Liver (tissue), 9 donors: Measurements from ENCODE around the gene NSF. TPM values are rescaled to one million over a fixed set of nuclear protein-coding genes. Genes with fewer than 3 reads are reported as not detected.

Experiments
- DNase-seq: peaks from one replicate; pipeline ENCODE4 v3.0.0-alpha.2; 2017; ENCODE audit warnings: low spot score
- H3K27ac ChIP-seq, 2 donors: one replicate each; pipeline ENCODE4 v1.7.0; 2013; ENCODE audit warnings: inconsistent platforms in 2 of 2, low read length in 2 of 2, control low read depth in 1 of 2, low read depth in 1 of 2, mild to moderate bottlenecking in 1 of 2
- H3K27me3 ChIP-seq, 4 donors: one replicate each; pipeline versions ENCODE4 v1.6.1 to v1.7.0; 2013; ENCODE audit warnings: low read length in 3 of 4, inconsistent platforms in 1 of 4, mild to moderate bottlenecking in 1 of 4, moderate library complexity in 1 of 4; ENCODE audit not compliant: control insufficient read depth in 4 of 4, insufficient read depth in 4 of 4
- H3K36me3 ChIP-seq, 4 donors: one replicate each; pipeline versions ENCODE4 v1.6.1 to v1.7.0; 2013; ENCODE audit warnings: low read length in 3 of 4, mild to moderate bottlenecking in 3 of 4, low read depth in 1 of 4, moderate library complexity in 1 of 4; ENCODE audit not compliant: control insufficient read depth in 4 of 4, insufficient read depth in 3 of 4
- H3K4me1 ChIP-seq, 4 donors: one replicate each; pipeline versions ENCODE4 v1.6.1 to v1.7.0; 2013; ENCODE audit warnings: low read length in 3 of 4, mild to moderate bottlenecking in 3 of 4, moderate library complexity in 1 of 4; ENCODE audit not compliant: control insufficient read depth in 4 of 4, insufficient read depth in 4 of 4
- H3K4me3 ChIP-seq, 3 donors: one replicate each; pipeline versions ENCODE4 v1.6.1 to v1.7.0; 2013; ENCODE audit warnings: low read length in 3 of 3, control low read depth in 1 of 3, low read depth in 1 of 3, mild to moderate bottlenecking in 1 of 3
- H3K9ac ChIP-seq, 2 donors: one replicate each; pipeline ENCODE4 v1.7.0; 2013; ENCODE audit warnings: low read length in 2 of 2, mild to moderate bottlenecking in 2 of 2, moderate library complexity in 2 of 2, control low read depth in 1 of 2, low read depth in 1 of 2
- H3K9me3 ChIP-seq, 4 donors: one replicate each; pipeline versions ENCODE4 v1.6.1 to v1.7.0; 2013; ENCODE audit warnings: low read length in 3 of 4; ENCODE audit not compliant: control insufficient read depth in 4 of 4
- EGR1 ChIP-seq, 2 donors: IDR thresholded peaks; 2 replicates each; pipeline ENCODE4 v1.6.1; 2016 to 2018; ENCODE audit warnings: antibody characterized with exemption in 2 of 2, low read depth in 2 of 2
- FOXA1 ChIP-seq: IDR thresholded peaks from 2 replicates; pipeline ENCODE4 v1.6.1; 2016; ENCODE audit warnings: antibody characterized with exemption
- FOXA2 ChIP-seq: IDR thresholded peaks from 2 replicates; pipeline ENCODE4 v1.6.1; 2016; ENCODE audit warnings: antibody characterized with exemption
- GABPA ChIP-seq, 2 donors: IDR thresholded peaks in 1 of 2; conservative IDR thresholded peaks in 1 of 2; 2 replicates each; pipeline ENCODE4 v1.6.1; 2016; ENCODE audit warnings: antibody characterized with exemption in 2 of 2, mild to moderate bottlenecking in 1 of 2, moderate library complexity in 1 of 2
- HNF4G ChIP-seq: IDR thresholded peaks from 2 replicates; pipeline ENCODE4 v1.6.1; 2016; ENCODE audit warnings: antibody characterized with exemption
- JUND ChIP-seq, 2 donors: IDR thresholded peaks; 2 replicates each; pipeline ENCODE4 v1.6.1; 2016; ENCODE audit warnings: antibody characterized with exemption in 2 of 2
- NR2F2 ChIP-seq: IDR thresholded peaks from 2 replicates; pipeline ENCODE4 v1.6.1; 2016; ENCODE audit warnings: antibody characterized with exemption
- RXRA ChIP-seq, 2 donors: IDR thresholded peaks; 2 replicates each; pipeline ENCODE4 v1.6.1; 2017 to 2018; ENCODE audit warnings: antibody characterized with exemption in 2 of 2, mild to moderate bottlenecking in 1 of 2
- SP1 ChIP-seq: IDR thresholded peaks from 2 replicates; pipeline ENCODE4 v1.6.1; 2018; ENCODE audit warnings: antibody characterized with exemption, mild to moderate bottlenecking
- TAF1 ChIP-seq: conservative IDR thresholded peaks from 2 replicates; pipeline ENCODE4 v1.6.1; 2016; ENCODE audit warnings: antibody characterized with exemption, mild to moderate bottlenecking
- YY1 ChIP-seq: IDR thresholded peaks from 2 replicates; pipeline ENCODE4 v1.6.1; 2016; ENCODE audit warnings: antibody characterized with exemption, mild to moderate bottlenecking
- ZBTB33 ChIP-seq: IDR thresholded peaks from 2 replicates; pipeline ENCODE4 v1.6.1; 2016; ENCODE audit warnings: antibody characterized with exemption
- WGBS: extraction: QIAGEN DNeasy Blood & Tissue Kit; methylation state at CpG from one replicate; pipeline ENCODE4 v1.1.7; 2013; 5-methylcytosine and 5-hydroxymethylcytosine counted together
- polyA plus RNA-seq, 2 donors: library from polyadenylated mRNA; stranded (reverse) in 1 of 2; unstranded in 1 of 2; fragments of 200-250 nt in 1 of 2; fragments of >200 nt in 1 of 2; fragmentation: Nextera tagmentation in 1 of 2; extraction: Ambion mirVana in 1 of 2; gene quantifications; one replicate each; pipeline versions ENCODE4 v1.2.1 to v1.2.3, GENCODE V29; 2013 to 2015
- total RNA-seq, 2 donors: library from RNA; depleted of rRNA; stranded (reverse); fragments of >200 nt; gene quantifications; one replicate each; pipeline ENCODE4 v1.2.3, GENCODE V29; 2014
- TF ChIP-seq, protein P1 (sequence below): fragments of 150-350 bp; IDR thresholded peaks from 2 replicates; pipeline ENCODE4 v1.5.1; 2017; ENCODE audit warnings: improper control_type of control experiment, low read depth, low read length; ENCODE audit not compliant: missing input control
- TF ChIP-seq, protein P2 (sequence below): IDR thresholded peaks from 2 replicates; pipeline ENCODE4 v1.6.1; 2016; ENCODE audit warnings: antibody characterized with exemption
- TF ChIP-seq, protein P3 (sequence below): IDR thresholded peaks from 2 replicates; pipeline ENCODE4 v1.6.1; 2016; ENCODE audit warnings: antibody characterized with exemption, mild to moderate bottlenecking
- donor health status: healthy.
- donor health status: healthy.
- donor health status: healthy.
- donor health status: healthy.
- donor health status: healthy.

Gene NSF
- total and polyA plus RNA-seq, 4 donors = 7.5 to 24.0 (median 15.4) TPM

DNA sequence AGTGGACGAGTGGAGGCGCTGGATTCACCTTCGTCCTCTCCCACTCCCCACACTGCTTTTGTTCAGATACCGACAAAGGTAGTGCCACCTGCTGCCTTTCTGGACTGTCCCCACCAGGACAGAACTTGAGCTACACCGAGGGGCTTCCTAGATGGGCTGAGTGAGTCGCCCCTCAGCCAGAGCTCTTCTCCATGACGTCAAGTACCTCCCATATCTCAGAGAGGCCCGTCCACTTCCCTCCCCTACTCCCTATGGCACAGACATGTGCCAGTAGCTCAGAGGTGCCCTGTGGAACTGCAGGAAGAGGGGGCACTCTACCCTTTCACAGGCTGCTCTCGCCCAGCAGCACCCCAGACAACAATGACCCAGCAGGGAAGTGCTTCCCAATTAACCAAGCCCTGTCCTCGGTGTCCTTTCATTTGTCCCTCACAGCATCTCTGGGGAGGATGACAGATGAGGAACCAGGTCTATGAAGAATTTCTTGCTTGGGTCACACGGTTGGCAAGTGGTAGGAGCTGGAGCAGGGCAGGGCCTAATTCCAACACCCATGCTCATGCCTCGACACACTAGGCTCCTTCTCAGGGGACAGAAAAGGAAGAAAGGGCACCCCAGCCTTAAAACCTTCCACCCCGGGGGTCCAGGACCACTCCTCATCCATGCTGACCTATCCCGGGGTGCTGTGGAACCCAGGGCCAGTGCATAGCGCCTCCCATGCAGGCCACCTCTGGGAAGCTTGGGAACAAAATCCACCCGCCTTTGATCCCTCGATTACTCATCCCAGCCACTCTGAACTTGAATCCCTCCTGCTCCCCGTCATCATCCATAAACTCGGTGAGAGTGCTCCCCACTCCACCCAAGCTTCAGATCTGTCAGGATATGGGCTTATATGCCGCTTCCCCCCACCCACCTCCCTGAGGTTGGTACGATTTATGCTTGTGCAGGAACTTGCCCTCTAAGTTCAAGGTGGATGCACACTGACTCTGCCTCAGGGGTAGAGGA, 176.3 kb downstream of the NSF start:
- Histone ChIP-seq H3K36me3 (peaks cover 0 to 10% (median 5%) of the 10 kb centered on the region in 4 donors), H3K9ac (no peak overlapping the region), H3K4me1 (peaks cover 2 to 14% (median 12%) of the 10 kb centered on the region in 4 donors), H3K27ac (no peak overlapping the region), H3K9me3 (no peaks in the 10 kb centered on the region), H3K27me3 (no peaks in the 10 kb centered on the region), H3K4me3 (no peak overlapping the region)
- WGBS = 93% methylated on average over 21 of the region's 21 CpGs
- TF ChIP-seq JUND (IDR thresholded peaks at IDR 0.05) = no peak
- TF ChIP-seq RXRA (IDR thresholded peaks at IDR 0.05) = no peak
- TF ChIP-seq FOXA1 = no peak
- TF ChIP-seq NR2F2 = no peak
- TF ChIP-seq, protein P1, sequence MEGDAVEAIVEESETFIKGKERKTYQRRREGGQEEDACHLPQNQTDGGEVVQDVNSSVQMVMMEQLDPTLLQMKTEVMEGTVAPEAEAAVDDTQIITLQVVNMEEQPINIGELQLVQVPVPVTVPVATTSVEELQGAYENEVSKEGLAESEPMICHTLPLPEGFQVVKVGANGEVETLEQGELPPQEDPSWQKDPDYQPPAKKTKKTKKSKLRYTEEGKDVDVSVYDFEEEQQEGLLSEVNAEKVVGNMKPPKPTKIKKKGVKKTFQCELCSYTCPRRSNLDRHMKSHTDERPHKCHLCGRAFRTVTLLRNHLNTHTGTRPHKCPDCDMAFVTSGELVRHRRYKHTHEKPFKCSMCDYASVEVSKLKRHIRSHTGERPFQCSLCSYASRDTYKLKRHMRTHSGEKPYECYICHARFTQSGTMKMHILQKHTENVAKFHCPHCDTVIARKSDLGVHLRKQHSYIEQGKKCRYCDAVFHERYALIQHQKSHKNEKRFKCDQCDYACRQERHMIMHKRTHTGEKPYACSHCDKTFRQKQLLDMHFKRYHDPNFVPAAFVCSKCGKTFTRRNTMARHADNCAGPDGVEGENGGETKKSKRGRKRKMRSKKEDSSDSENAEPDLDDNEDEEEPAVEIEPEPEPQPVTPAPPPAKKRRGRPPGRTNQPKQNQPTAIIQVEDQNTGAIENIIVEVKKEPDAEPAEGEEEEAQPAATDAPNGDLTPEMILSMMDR = no peak
- TF ChIP-seq, protein P2, sequence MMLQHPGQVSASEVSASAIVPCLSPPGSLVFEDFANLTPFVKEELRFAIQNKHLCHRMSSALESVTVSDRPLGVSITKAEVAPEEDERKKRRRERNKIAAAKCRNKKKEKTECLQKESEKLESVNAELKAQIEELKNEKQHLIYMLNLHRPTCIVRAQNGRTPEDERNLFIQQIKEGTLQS = no peak
- TF ChIP-seq FOXA2 = no peak
- no peak for TF ChIP-seq ZBTB33
- TF ChIP-seq HNF4G = no peak
- TF ChIP-seq SP1 = no peak
- TF ChIP-seq, protein P3, sequence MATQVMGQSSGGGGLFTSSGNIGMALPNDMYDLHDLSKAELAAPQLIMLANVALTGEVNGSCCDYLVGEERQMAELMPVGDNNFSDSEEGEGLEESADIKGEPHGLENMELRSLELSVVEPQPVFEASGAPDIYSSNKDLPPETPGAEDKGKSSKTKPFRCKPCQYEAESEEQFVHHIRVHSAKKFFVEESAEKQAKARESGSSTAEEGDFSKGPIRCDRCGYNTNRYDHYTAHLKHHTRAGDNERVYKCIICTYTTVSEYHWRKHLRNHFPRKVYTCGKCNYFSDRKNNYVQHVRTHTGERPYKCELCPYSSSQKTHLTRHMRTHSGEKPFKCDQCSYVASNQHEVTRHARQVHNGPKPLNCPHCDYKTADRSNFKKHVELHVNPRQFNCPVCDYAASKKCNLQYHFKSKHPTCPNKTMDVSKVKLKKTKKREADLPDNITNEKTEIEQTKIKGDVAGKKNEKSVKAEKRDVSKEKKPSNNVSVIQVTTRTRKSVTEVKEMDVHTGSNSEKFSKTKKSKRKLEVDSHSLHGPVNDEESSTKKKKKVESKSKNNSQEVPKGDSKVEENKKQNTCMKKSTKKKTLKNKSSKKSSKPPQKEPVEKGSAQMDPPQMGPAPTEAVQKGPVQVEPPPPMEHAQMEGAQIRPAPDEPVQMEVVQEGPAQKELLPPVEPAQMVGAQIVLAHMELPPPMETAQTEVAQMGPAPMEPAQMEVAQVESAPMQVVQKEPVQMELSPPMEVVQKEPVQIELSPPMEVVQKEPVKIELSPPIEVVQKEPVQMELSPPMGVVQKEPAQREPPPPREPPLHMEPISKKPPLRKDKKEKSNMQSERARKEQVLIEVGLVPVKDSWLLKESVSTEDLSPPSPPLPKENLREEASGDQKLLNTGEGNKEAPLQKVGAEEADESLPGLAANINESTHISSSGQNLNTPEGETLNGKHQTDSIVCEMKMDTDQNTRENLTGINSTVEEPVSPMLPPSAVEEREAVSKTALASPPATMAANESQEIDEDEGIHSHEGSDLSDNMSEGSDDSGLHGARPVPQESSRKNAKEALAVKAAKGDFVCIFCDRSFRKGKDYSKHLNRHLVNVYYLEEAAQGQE = no peak
- no peak for TF ChIP-seq EGR1 (IDR thresholded peaks at IDR 0.05; ENCODE audit: low read depth in 2 of 2)
- no peak for TF ChIP-seq TAF1
- no peak for TF ChIP-seq GABPA (IDR thresholded peaks at IDR 0.05 in 1 of 2, conservative IDR thresholded peaks at IDR 0.05 in 1 of 2)
- no peak for TF ChIP-seq YY1
- no peak for DNase-seq
